ENCODE measurements around the gene TCERG1.

The TCERG1 gene

GRCh38 chr5:146450002-146450401 lies 2.9 kb downstream of the TCERG1 start:
- Histone ChIP-seq H3K9ac (ENCODE audit: low read depth, low read length) (no peak overlapping the region), H3K27ac (ENCODE audit: low read length) (no peak overlapping the region), H4K20me1 (ENCODE audit: insufficient read depth, low read length) (peaks cover 67% of the 10 kb centered on the region), H3K9me3 (ENCODE audit: insufficient read depth, low read length, severe bottlenecking) (peaks cover 2% of the 10 kb centered on the region), H3K79me2 (ENCODE audit: insufficient read depth, low read length) (peaks cover 83% of the 10 kb centered on the region), H2AFZ (ENCODE audit: low read depth, low read length) (no peak overlapping the region), H3K4me1 (ENCODE audit: insufficient read depth, low read length) (peaks cover 35% of the 10 kb centered on the region), H3K4me2 (ENCODE audit: insufficient read depth, low read length) (peak overlapping the region; percentile 81; the same call in 1 of the 2 replicates), H3K36me3 (ENCODE audit: insufficient read depth, low read length) (peaks cover 7% of the 10 kb centered on the region), H3K4me3 (ENCODE audit: low read depth in 1 of 2, low read length in 2 of 2) (no peak overlapping the region), H3K27me3 (ENCODE audit: insufficient read depth, low read length, poor library complexity) (no peaks in the 10 kb centered on the region)
- no peak for TF ChIP-seq CTCF (IDR thresholded peaks at IDR 0.05; ENCODE audit: borderline replicate concordance, extremely low read depth, low read length, poor library complexity, severe bottlenecking)
- TF ChIP-seq EZH2 (IDR thresholded peaks at IDR 0.05; ENCODE audit: borderline replicate concordance, low read depth, low read length, severe bottlenecking), result no peak
- ATAC-seq (ENCODE audit: insufficient read depth, low read depth) (no peak), DNase-seq (no peak)

- H4K20me1 ChIP-seq (ENCODE audit: insufficient read depth, low read length), result peaks cover 81% of the 10 kb centered on the region
- peak overlapping the region; percentile 81; the same call in 1 of the 2 replicates for H3K4me2 ChIP-seq (ENCODE audit: insufficient read depth, low read length)
Measured at GRCh38 chr5:146451411-146451810, 4.3 kb downstream of the TCERG1 start.

GRCh38 chr5:146457431-146457830 lies 10.3 kb downstream of the TCERG1 start:
- H3K9ac ChIP-seq (ENCODE audit: low read depth, low read length), result no peak overlapping the region
- H3K9me3 ChIP-seq (ENCODE audit: insufficient read depth, low read length, severe bottlenecking), result no peaks in the 10 kb centered on the region
- no peaks in the 10 kb centered on the region; the same call in 1 of the 2 replicates for H3K4me1 ChIP-seq (ENCODE audit: insufficient read depth, low read length)
- H2AFZ ChIP-seq (ENCODE audit: low read depth, low read length), result no peak overlapping the region
- H3K4me3 ChIP-seq (ENCODE audit: low read depth in 1 of 2, low read length in 2 of 2), result no peak overlapping the region
- no peak overlapping the region for H3K27ac ChIP-seq (ENCODE audit: low read length)
- ATAC-seq (ENCODE audit: insufficient read depth, low read depth), result no peak
- no peaks in the 10 kb centered on the region for H3K27me3 ChIP-seq (ENCODE audit: insufficient read depth, low read length, poor library complexity)
- no peak for DNase-seq
- H3K36me3 ChIP-seq (ENCODE audit: insufficient read depth, low read length), result peaks cover 77% of the 10 kb centered on the region
- peaks cover 94% of the 10 kb centered on the region for H3K79me2 ChIP-seq (ENCODE audit: insufficient read depth, low read length)
- peaks cover 76% of the 10 kb centered on the region for H4K20me1 ChIP-seq (ENCODE audit: insufficient read depth, low read length)
- no peak overlapping the region for H3K4me2 ChIP-seq (ENCODE audit: insufficient read depth, low read length)
- TF ChIP-seq EZH2 (IDR thresholded peaks at IDR 0.05; ENCODE audit: borderline replicate concordance, low read depth, low read length, severe bottlenecking), result no peak

More at GRCh38 chr5:146451411-146451810, 4.3 kb downstream of the TCERG1 start:
- TF ChIP-seq EZH2 (IDR thresholded peaks at IDR 0.05; ENCODE audit: borderline replicate concordance, low read depth, low read length, severe bottlenecking) (no peak), CTCF (IDR thresholded peaks at IDR 0.05; ENCODE audit: borderline replicate concordance, extremely low read depth, low read length, poor library complexity, severe bottlenecking) (peak; percentile 39)
- Histone ChIP-seq H3K4me3 (ENCODE audit: low read depth in 1 of 2, low read length in 2 of 2) (no peak overlapping the region), H3K79me2 (ENCODE audit: insufficient read depth, low read length) (peaks cover 97% of the 10 kb centered on the region), H3K27me3 (ENCODE audit: insufficient read depth, low read length, poor library complexity) (no peaks in the 10 kb centered on the region), H3K36me3 (ENCODE audit: insufficient read depth, low read length) (peaks cover 20% of the 10 kb centered on the region), H3K9me3 (ENCODE audit: insufficient read depth, low read length, severe bottlenecking) (peaks cover 1% of the 10 kb centered on the region), H3K4me1 (ENCODE audit: insufficient read depth, low read length) (peaks cover 33% of the 10 kb centered on the region), H3K9ac (ENCODE audit: low read depth, low read length) (no peak overlapping the region), H3K27ac (ENCODE audit: low read length) (no peak overlapping the region), H2AFZ (ENCODE audit: low read depth, low read length) (no peak overlapping the region)
- ATAC-seq (ENCODE audit: insufficient read depth, low read depth) (no peak), DNase-seq (no peak)

DNA sequence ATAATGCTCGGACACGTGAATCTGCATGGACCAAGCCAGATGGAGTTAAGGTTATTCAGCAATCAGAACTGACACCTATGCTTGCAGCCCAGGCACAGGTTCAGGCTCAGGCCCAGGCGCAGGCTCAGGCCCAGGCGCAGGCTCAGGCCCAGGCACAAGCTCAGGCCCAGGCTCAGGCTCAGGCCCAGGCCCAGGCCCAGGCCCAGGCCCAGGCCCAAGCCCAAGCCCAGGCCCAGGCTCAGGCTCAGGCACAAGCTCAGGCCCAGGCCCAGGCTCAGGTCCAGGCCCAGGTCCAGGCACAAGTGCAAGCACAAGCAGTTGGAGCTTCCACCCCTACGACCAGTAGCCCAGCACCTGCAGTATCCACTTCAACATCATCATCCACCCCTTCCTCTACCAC lies 11.8 kb downstream of the TCERG1 start:
- TF ChIP-seq EZH2 (IDR thresholded peaks at IDR 0.05; ENCODE audit: borderline replicate concordance, low read depth, low read length, severe bottlenecking) (no peak), CTCF (IDR thresholded peaks at IDR 0.05; ENCODE audit: borderline replicate concordance, extremely low read depth, low read length, poor library complexity, severe bottlenecking) (no peak)
- Histone ChIP-seq H3K4me2 (ENCODE audit: insufficient read depth, low read length) (no peak overlapping the region), H2AFZ (ENCODE audit: low read depth, low read length) (no peak overlapping the region), H3K79me2 (ENCODE audit: insufficient read depth, low read length) (peaks cover 93% of the 10 kb centered on the region), H3K36me3 (ENCODE audit: insufficient read depth, low read length) (peaks cover 91% of the 10 kb centered on the region), H3K27ac (ENCODE audit: low read length) (no peak overlapping the region), H4K20me1 (ENCODE audit: insufficient read depth, low read length) (peaks cover 67% of the 10 kb centered on the region), H3K9me3 (ENCODE audit: insufficient read depth, low read length, severe bottlenecking) (no peaks in the 10 kb centered on the region), H3K4me1 (ENCODE audit: insufficient read depth, low read length) (no peaks in the 10 kb centered on the region; the same call in 1 of the 2 replicates), H3K27me3 (ENCODE audit: insufficient read depth, low read length, poor library complexity) (no peaks in the 10 kb centered on the region), H3K9ac (ENCODE audit: low read depth, low read length) (no peak overlapping the region), H3K4me3 (ENCODE audit: low read depth in 1 of 2, low read length in 2 of 2) (no peak overlapping the region)
- ATAC-seq (ENCODE audit: insufficient read depth, low read depth) (peak; percentile 19; the same call in 1 of the 3 replicates), DNase-seq (no peak)

Measured in DND-41 (cell line).